NCI-H82 treated with DMSO at 0.1 percent for 48 hours (cell line): Measurements from ENCODE around the gene CST7.
A peak's percentile ranks its signal among the peaks of the same experiment; 100 is the strongest.
"Not testable (repeated sequence)": the region's sequence is repeated elsewhere in the genome, so short reads cannot be mapped to it uniquely, and the experiment has no call there.

Experiments
- DNase-seq: peaks from one replicate; lab custom pipeline; 2025; ENCODE audit not compliant: unreplicated experiment; lab: John Stamatoyannopoulos, UW

The CST7 gene

GRCh38 chr20:24948939-24949679, at the start of gene CST7:
Gene CST7, plus strand, starts transcription at chr20:24949269. Its CDS starts 237 bp downstream, at chr20:24949506.
- DNase-seq, result no peak

- DNase-seq, result no peak
Observed at GRCh38 chr20:24906806-24907205, 42.3 kb upstream of the CST7 start.

GRCh38 chr20:24908642-24909041, 40.4 kb upstream of the CST7 start:
- DNase-seq, result no peak

- DNase-seq, result no peak
Observed at GRCh38 chr20:24909086-24909780, 39.8 kb upstream of the CST7 start.

- no peak for DNase-seq
Observed at GRCh38 chr20:24909861-24910260, 39.2 kb upstream of the CST7 start.

- DNase-seq, result no peak
Observed at GRCh38 chr20:24910461-24910860, 38.6 kb upstream of the CST7 start.

GRCh38 chr20:24911461-24911860, 37.6 kb upstream of the CST7 start:
- no peak for DNase-seq

- DNase-seq, result no peak
Observed at GRCh38 chr20:24912397-24913075, 36.5 kb upstream of the CST7 start.

- no peak for DNase-seq
Observed at GRCh38 chr20:24913076-24913628, 35.9 kb upstream of the CST7 start.

GRCh38 chr20:24914388-24915241, 34.5 kb upstream of the CST7 start:
- no peak for DNase-seq

GRCh38 chr20:24915440-24915839, 33.6 kb upstream of the CST7 start:
- no peak for DNase-seq

GRCh38 chr20:24915892-24916291, 33.2 kb upstream of the CST7 start:
- no peak for DNase-seq

GRCh38 chr20:24916412-24916811, 32.7 kb upstream of the CST7 start:
- DNase-seq, result no peak

- no peak for DNase-seq
Observed at GRCh38 chr20:24917056-24917455, 32.0 kb upstream of the CST7 start.

GRCh38 chr20:24917797-24918578, 31.1 kb upstream of the CST7 start:
- DNase-seq, result peak; percentile 32

GRCh38 chr20:24918579-24919566, 30.2 kb upstream of the CST7 start:
- no peak for DNase-seq

GRCh38 chr20:24919665-24920064, 29.4 kb upstream of the CST7 start:
- DNase-seq, result not testable (repeated sequence)

- DNase-seq, result not testable (repeated sequence)
Observed at GRCh38 chr20:24920706-24921105, 28.4 kb upstream of the CST7 start.

- not testable (repeated sequence) for DNase-seq
Observed at GRCh38 chr20:24929259-24929658, 19.8 kb upstream of the CST7 start.
